Sigmoid colon (tissue), 7 donors: ENCODE results near the gene IMMT. TPM values are rescaled to one million over a fixed set of nuclear protein-coding genes. Genes with fewer than 3 reads are reported as not detected.

ENCODE experiments used
- DNase-seq: peaks from one replicate; pipeline ENCODE4 v3.0.0-alpha.2; 2019
- H3K27ac ChIP-seq, 4 donors: fragments of 200-600 bp; sonication (generic); one replicate each; pipeline ENCODE4 v1.5.1; 2016 to 2019; ENCODE audit warnings: mild to moderate bottlenecking in 1 of 4
- H3K27me3 ChIP-seq, 3 donors: fragments of 200-600 bp; sonication (generic); one replicate each; pipeline ENCODE4 v1.5.1; 2019; ENCODE audit warnings: mild to moderate bottlenecking in 1 of 3
- H3K36me3 ChIP-seq, 4 donors: fragments of 200-600 bp; sonication (generic); one replicate each; pipeline ENCODE4 v1.5.1; 2016 to 2019
- H3K4me1 ChIP-seq, 4 donors: fragments of 200-600 bp; sonication (generic); one replicate each; pipeline ENCODE4 v1.5.1; 2017 to 2019
- H3K4me3 ChIP-seq, 4 donors: fragments of 200-600 bp; sonication (generic); one replicate each; pipeline ENCODE4 v1.5.1; 2017 to 2019; ENCODE audit warnings: mild to moderate bottlenecking in 2 of 4, moderate library complexity in 1 of 4
- H3K9me3 ChIP-seq, 4 donors: fragments of 200-600 bp in 3 of 4; sonication (generic) in 3 of 4; one replicate each; pipeline versions ENCODE4 v1.5.1 to v1.6.1; 2013 to 2019
- EP300 ChIP-seq, 4 donors: sonication (generic); formaldehyde crosslinking; IDR thresholded peaks; one replicate each; pipeline ENCODE4 v1.6.1; 2017; ENCODE audit warnings: antibody characterized with exemption in 4 of 4
- POLR2A ChIP-seq, 2 donors: fragments of 450-650 bp; IDR thresholded peaks; one replicate each; pipeline ENCODE4 v1.6.1; 2016; ENCODE audit warnings: antibody characterized with exemption in 2 of 2, mild to moderate bottlenecking in 2 of 2, moderate library complexity in 2 of 2
- POLR2AphosphoS5 ChIP-seq, 4 donors: sonication (generic); formaldehyde crosslinking; IDR thresholded peaks; one replicate each; pipeline ENCODE4 v1.6.1; 2017; ENCODE audit warnings: antibody characterized with exemption in 4 of 4
- WGBS, 2 donors: extraction: QIAGEN DNeasy Blood & Tissue Kit; methylation state at CpG; one replicate each; pipeline ENCODE4 v1.1.7; 2013; 5-methylcytosine and 5-hydroxymethylcytosine counted together
- intact Hi-C: fragments of 100-400 bp; cut with DNase I; formaldehyde crosslinking; loops from one replicate; pipeline ENCODE4 v1.15.1; 2023
- polyA plus RNA-seq, 3 donors: library from polyadenylated mRNA; stranded (reverse); fragments of 200-250 nt; gene quantifications; one replicate each; pipeline ENCODE4 v1.2.3, GENCODE V29; 2013
- total RNA-seq, 4 donors: library from RNA; depleted of rRNA; stranded (reverse); fragments of >200 nt; gene quantifications; one replicate each; pipeline ENCODE4 v1.1.0, GENCODE V29; 2016
- TF ChIP-seq, protein P1 (sequence below), 4 experiments: fragments of 450-650 bp in 3 of 4; fragments of 200-600 bp in 1 of 4; IDR thresholded peaks; one replicate each; pipeline ENCODE4 v1.5.1; 2016 to 2019; ENCODE audit warnings: antibody characterized with exemption in 4 of 4, mild to moderate bottlenecking in 3 of 4, moderate library complexity in 2 of 4
- donor health status: healthy with polysubstance abuse.
- donor health status: Bipolar disorder and iron deficiency.
- donor health status: healthy.

Gene IMMT
- total and polyA plus RNA-seq, 7 donors: 46.1 to 90.2 (median 48.2) TPM

DNA sequence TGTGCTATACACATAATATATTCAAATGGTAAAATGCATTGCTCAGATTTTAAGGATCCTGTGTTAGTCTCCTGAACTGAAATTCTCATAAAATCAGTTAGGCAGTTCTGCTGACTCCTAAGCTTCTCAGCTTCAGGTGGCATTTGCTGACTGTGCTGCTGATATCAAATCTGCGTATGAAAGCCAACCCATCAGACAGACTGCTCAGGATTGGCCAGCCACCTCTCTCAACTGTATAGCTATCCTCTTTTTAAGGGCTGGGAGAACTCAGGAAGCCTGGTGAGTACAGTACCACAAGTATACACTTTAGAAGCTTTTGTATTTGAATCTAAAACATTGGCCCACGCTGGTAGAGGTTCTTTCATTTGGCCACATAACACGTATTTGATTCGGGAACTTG is 60.6 kb downstream of the IMMT start:
- TF ChIP-seq EP300 (IDR thresholded peaks at IDR 0.05) (no peak), POLR2AphosphoS5 (IDR thresholded peaks at IDR 0.05) (no peak), POLR2A (IDR thresholded peaks at IDR 0.05) (no peak)
- TF ChIP-seq, protein P1, sequence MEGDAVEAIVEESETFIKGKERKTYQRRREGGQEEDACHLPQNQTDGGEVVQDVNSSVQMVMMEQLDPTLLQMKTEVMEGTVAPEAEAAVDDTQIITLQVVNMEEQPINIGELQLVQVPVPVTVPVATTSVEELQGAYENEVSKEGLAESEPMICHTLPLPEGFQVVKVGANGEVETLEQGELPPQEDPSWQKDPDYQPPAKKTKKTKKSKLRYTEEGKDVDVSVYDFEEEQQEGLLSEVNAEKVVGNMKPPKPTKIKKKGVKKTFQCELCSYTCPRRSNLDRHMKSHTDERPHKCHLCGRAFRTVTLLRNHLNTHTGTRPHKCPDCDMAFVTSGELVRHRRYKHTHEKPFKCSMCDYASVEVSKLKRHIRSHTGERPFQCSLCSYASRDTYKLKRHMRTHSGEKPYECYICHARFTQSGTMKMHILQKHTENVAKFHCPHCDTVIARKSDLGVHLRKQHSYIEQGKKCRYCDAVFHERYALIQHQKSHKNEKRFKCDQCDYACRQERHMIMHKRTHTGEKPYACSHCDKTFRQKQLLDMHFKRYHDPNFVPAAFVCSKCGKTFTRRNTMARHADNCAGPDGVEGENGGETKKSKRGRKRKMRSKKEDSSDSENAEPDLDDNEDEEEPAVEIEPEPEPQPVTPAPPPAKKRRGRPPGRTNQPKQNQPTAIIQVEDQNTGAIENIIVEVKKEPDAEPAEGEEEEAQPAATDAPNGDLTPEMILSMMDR (IDR thresholded peaks at IDR 0.05): no peak
- DNase-seq: no peak
- Histone ChIP-seq H3K9me3 (no peaks in the 10 kb centered on the region), H3K36me3 (peaks cover 68 to 100% (median 80%) of the 10 kb centered on the region in 4 donors), H3K27me3 (no peaks in the 10 kb centered on the region), H3K27ac (no peak overlapping the region), H3K4me1 (no peaks in the 10 kb centered on the region), H3K4me3 (no peak overlapping the region)
- WGBS, 2 donors: 96 to 99% methylated on average over 4 of the region's 4 CpGs
- intact Hi-C loops: loop anchor here (5.0 kb wide), 1 partner anchor 43 kb away; no protein-coding TSS in a partner anchor

DNA sequence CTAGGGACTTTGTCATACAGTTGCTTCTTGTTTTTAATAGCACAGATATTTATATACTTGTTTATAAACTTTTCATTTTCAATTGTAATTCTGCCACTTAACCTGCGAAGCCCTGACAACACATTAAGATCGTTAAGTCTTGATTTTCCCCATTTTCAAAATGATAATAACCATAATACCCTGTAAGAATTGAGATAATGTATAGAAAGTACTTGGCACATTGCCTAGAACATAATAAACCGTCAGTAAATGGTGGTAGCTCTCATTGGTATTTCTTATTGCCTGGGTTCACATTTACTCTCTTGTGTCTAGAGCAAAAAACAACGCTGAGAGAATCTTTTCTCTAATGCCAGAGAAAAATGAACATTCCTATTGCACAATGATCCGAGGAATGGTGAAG is 70.6 kb downstream of the IMMT start:
- Histone ChIP-seq H3K9me3 (no peaks in the 10 kb centered on the region), H3K4me1 (no peaks in the 10 kb centered on the region), H3K4me3 (no peak overlapping the region), H3K27me3 (no peaks in the 10 kb centered on the region), H3K36me3 (peaks cover 43 to 100% (median 76%) of the 10 kb centered on the region in 4 donors), H3K27ac (no peak overlapping the region)
- TF ChIP-seq POLR2A (IDR thresholded peaks at IDR 0.05) (no peak), EP300 (IDR thresholded peaks at IDR 0.05) (no peak), POLR2AphosphoS5 (IDR thresholded peaks at IDR 0.05) (no peak)
- TF ChIP-seq, protein P1 (IDR thresholded peaks at IDR 0.05): no peak
- intact Hi-C loops: no loop called here
- DNase-seq: no peak
- WGBS, 2 donors: 47 to 75% methylated on average over 5 of the region's 5 CpGs

DNA sequence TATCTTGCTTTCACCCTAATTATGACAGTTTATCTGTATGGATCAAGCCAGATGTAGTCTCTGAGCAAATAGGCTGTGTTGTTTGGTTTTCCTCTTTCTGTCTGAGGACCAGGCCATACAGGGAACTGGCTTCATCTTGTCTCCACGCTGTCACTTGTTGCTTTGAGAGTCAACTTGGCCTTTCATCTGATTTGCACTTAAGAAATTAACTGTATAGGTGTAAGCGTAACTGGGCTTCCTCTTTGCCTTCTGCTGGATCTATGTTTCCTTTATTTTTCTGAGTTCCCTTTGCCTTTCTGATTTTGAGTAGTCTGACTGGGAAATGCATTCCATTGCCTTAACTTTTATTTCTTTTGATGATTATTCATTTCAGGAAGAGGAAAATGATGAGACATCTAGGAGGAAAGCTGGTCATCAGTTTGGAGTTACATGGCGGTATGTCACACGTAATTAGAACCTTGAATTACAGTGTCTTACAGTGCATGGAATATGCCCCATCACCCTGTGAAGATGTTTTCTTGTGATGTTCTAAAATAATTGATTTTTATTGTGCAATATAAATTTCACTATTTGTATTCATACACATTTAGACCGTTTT is 71.8 kb downstream of the IMMT start:
- TF ChIP-seq, protein P1 (IDR thresholded peaks at IDR 0.05): no peak
- TF ChIP-seq POLR2A (IDR thresholded peaks at IDR 0.05) (no peak), POLR2AphosphoS5 (IDR thresholded peaks at IDR 0.05) (no peak), EP300 (IDR thresholded peaks at IDR 0.05) (no peak)
- H3K9me3 ChIP-seq: no peaks in the 10 kb centered on the region
- 82 to 92% methylated on average over 5 of the region's 5 CpGs for WGBS, 2 donors

DNA sequence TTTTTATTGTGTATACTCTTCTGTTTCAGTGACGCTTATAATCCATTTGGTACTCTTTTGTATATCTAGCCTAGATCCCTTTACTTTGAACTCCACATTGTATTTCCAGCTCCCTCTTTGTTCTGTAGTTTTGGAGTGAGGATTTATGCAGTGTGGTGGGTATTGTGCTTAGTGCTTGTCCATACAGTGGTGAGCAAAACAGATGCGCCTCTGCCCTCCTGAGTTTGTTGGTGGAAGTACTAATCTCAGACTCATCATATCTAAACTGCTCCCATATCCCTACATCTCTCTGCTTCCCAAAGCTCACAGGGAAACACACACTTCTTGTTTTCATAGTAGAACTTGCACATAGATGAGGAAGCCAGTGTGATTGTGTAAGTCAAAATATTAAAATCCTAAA is 77.1 kb downstream of the IMMT start:
- Histone ChIP-seq H3K27me3 (no peaks in the 10 kb centered on the region), H3K4me3 (no peak overlapping the region), H3K36me3 (peaks cover 33 to 91% (median 57%) of the 10 kb centered on the region in 4 donors), H3K4me1 (peaks cover 0 to 20% (median 12%) of the 10 kb centered on the region in 4 donors), H3K9me3 (no peaks in the 10 kb centered on the region), H3K27ac (no peak overlapping the region)
- intact Hi-C loops: loop anchor here (10.0 kb wide), 1 partner anchor 483 kb away; no protein-coding TSS in a partner anchor
- 95 to 96% methylated on average over 2 of the region's 2 CpGs for WGBS, 2 donors
- DNase-seq: no peak
- TF ChIP-seq POLR2A (IDR thresholded peaks at IDR 0.05) (no peak), EP300 (IDR thresholded peaks at IDR 0.05) (no peak), POLR2AphosphoS5 (IDR thresholded peaks at IDR 0.05) (no peak)
- TF ChIP-seq, protein P1 (IDR thresholded peaks at IDR 0.05): no peak

More for the DNA sequence above, 71.8 kb downstream of the IMMT start:
- Histone ChIP-seq H3K27me3 (no peaks in the 10 kb centered on the region), H3K27ac (no peak overlapping the region), H3K36me3 (peaks cover 50 to 100% (median 78%) of the 10 kb centered on the region in 4 donors), H3K4me1 (no peaks in the 10 kb centered on the region), H3K4me3 (no peak overlapping the region)
- no peak for DNase-seq
- intact Hi-C loops: no loop called here
